GM19025 (cell line): Measurements from ENCODE around the gene RPS6KC1.
"Not testable (repeated sequence)": the region's sequence is repeated elsewhere in the genome, so short reads cannot be mapped to it uniquely, and the experiment has no call there.

Experiments used
- ATAC-seq: cut with Tn5 transposase; IDR thresholded peaks from one replicate; pipeline ENCODE4 v1.9.1; 2021; ENCODE audit warnings: mild to moderate bottlenecking, low read depth, moderate library complexity; ENCODE audit not compliant: unreplicated experiment

RPS6KC1 gene

GRCh38 chr1:213138391-213138790, 87.3 kb downstream of the RPS6KC1 start:
- ATAC-seq: no peak

GRCh38 chr1:213138892-213139291, 87.9 kb downstream of the RPS6KC1 start:
- ATAC-seq: no peak

GRCh38 chr1:213148905-213149304, 97.9 kb downstream of the RPS6KC1 start:
- no peak for ATAC-seq

GRCh38 chr1:213150090-213150489, 99.0 kb downstream of the RPS6KC1 start:
- not testable (repeated sequence) for ATAC-seq

GRCh38 chr1:213154056-213154685, 103.1 kb downstream of the RPS6KC1 start:
- ATAC-seq: no peak

GRCh38 chr1:213159376-213159775, 108.3 kb downstream of the RPS6KC1 start:
- ATAC-seq: no peak

DNA sequence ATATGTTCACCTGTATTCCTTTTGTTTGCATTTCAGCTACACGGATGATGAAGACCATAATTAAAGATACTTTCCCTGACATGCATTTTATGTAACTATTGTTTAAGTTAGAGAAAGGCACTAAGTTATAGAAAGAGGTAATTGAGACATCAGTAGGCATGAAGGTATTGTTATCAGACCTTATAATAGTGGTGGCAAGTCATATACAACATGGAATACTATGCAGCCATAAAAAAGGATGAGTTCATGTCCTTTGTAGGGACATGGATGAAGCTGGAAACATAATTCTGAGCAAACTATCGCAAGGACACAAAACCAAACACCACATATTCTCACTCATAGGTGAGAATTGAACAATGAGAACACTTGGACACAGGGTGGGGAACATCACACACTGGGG, 109.4 kb downstream of the RPS6KC1 start:
- not testable (repeated sequence) for ATAC-seq

DNA sequence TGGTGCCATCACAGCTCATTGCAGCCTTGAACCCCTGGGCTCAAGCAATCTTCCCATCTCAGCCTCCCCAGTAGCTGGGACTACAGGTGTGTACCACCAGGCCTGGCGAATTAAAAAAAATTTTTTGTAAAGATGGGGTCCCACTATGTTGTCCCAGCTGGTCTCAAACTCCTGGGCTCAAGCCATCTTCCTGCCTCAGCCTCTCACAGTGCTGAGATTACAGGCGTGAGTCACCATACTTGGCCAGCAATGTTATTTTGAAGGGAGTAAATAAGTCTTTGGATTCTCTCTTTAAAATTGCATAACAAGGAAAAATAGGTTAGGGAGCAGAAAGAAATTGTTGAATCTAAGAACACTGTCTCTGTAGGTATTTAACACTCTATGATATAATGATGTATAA, 111.3 kb downstream of the RPS6KC1 start:
- no peak for ATAC-seq

- no peak for ATAC-seq
These were observed 111.8 kb downstream of the RPS6KC1 start for GRCh38 chr1:213162862-213163261.

- no peak for ATAC-seq
These were observed 112.3 kb downstream of the RPS6KC1 start for GRCh38 chr1:213163278-213163711.

GRCh38 chr1:213164561-213164960, 113.5 kb downstream of the RPS6KC1 start:
- no peak for ATAC-seq

GRCh38 chr1:213166852-213167251, 115.8 kb downstream of the RPS6KC1 start:
- ATAC-seq: no peak

- ATAC-seq: no peak
These were observed 120.7 kb downstream of the RPS6KC1 start for GRCh38 chr1:213171711-213172110.

DNA sequence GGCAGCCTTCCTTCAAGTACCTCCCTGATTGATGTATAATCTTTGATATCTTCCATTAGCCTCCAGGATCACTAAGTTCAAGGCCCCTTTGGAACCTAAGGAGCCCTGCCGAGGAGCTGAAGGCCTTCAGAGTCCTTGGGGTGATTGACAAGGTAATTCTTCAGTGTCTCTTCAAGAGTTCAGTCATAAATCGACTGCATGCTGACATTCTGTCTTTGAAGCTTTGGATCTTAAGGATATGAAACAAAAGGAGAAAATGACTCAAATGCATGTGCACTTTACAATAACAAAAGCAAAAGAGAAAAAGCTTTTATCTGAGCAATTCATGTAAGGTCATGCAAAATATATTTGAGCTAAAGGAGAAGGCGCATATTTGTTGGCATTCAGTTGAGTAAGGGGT, 125.3 kb downstream of the RPS6KC1 start:
- ATAC-seq: no peak

DNA sequence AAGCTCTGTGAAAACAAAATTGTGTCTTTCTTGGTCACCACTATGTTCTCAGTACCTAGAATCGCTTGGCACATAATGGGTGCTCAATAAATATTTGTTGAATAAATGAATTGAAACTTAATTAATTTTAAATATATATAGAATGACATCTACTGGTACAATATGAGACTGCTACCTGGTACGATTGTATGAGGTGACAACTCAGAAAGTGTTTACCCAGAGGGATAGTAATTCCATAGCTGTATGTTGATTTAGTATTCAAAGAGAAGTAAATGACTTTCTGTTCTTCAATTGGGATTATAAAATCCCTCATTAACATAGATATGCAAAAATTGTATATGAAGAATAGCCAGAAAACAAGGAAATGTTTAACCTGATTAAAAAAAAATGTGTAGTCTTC, 128.7 kb downstream of the RPS6KC1 start:
- ATAC-seq: no peak

GRCh38 chr1:213180833-213181232, 129.8 kb downstream of the RPS6KC1 start:
- no peak for ATAC-seq

GRCh38 chr1:213183036-213183672, 132.1 kb downstream of the RPS6KC1 start:
- ATAC-seq: no peak

- ATAC-seq: no peak
These were observed 135.1 kb downstream of the RPS6KC1 start for GRCh38 chr1:213186168-213186567.

DNA sequence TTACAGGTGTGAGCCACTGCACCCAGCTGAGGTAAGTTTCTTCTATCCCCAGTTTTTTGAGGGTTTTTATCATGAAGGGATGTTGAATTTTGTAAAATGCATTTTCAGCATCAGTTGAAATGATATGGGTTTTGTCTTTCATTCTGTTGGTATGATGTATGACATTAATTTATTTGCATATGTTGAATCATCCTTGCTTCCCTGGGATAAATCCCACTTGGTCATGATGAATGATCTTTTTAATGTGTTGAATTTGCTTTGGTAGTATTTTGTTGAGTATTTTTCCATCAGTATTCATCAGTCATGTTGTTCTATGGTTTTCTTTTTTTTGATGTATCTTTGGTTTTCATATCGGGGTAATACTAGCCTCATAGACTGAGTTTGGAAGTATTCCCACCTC, 141.0 kb downstream of the RPS6KC1 start:
- ATAC-seq: no peak

DNA sequence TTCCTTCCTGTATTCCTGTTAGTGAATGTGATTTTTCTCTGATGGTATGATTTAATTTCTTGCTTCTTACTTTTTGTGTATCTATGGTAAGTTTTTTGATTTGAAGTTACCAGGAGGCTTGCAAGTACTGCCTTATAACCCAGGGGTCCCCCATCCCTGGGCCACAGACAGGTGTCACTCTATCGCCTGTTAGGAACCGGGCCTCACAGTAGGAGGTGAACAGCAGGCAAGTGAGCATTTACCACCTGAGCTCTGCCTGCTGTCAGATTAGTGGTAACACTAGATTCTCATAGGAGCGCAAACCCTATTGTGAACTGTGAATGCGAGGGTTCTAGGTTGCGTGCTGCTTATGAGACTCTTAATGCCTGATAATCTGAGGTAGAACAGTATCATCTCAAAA, 143.3 kb downstream of the RPS6KC1 start:
- no peak for ATAC-seq

- no peak for ATAC-seq
These were observed 143.8 kb downstream of the RPS6KC1 start for GRCh38 chr1:213194855-213195254.

GRCh38 chr1:213196328-213197054, 145.4 kb downstream of the RPS6KC1 start:
- not testable (repeated sequence) for ATAC-seq
